HS-5 (cell line): ENCODE data around the gene MKI67.
"Not testable (repeated sequence)": the region's sequence is repeated elsewhere in the genome, so short reads cannot be mapped to it uniquely, and the experiment has no call there.

ENCODE experiments used
- DNase-seq: peaks from one replicate; pipeline ENCODE4 v3.0.0-alpha.2; 2012; ENCODE audit warnings: low read depth

Gene MKI67

GRCh38 chr10:128147669-128148068 lies 21.4 kb upstream of the MKI67 start:
- peak; percentile 95 for DNase-seq

- no peak for DNase-seq
Observed at GRCh38 chr10:128147064-128147463, 20.8 kb upstream of the MKI67 start.

- DNase-seq = no peak
Observed at GRCh38 chr10:128144547-128144946, 18.3 kb upstream of the MKI67 start.

- no peak for DNase-seq
Observed at GRCh38 chr10:128143531-128143930, 17.3 kb upstream of the MKI67 start.

GRCh38 chr10:128140425-128140824 lies 14.2 kb upstream of the MKI67 start:
- no peak for DNase-seq

- DNase-seq = not testable (repeated sequence)
Observed at GRCh38 chr10:128138429-128138828, 12.2 kb upstream of the MKI67 start.

GRCh38 chr10:128137877-128138276 lies 11.7 kb upstream of the MKI67 start:
- no peak for DNase-seq

GRCh38 chr10:128130051-128130450 lies 3.8 kb upstream of the MKI67 start:
- DNase-seq = no peak

- DNase-seq = no peak
Observed at GRCh38 chr10:128128582-128128981, 2.4 kb upstream of the MKI67 start.

- DNase-seq = no peak
Observed at GRCh38 chr10:128125416-128125943, 743 bp downstream of the MKI67 start.

GRCh38 chr10:128124813-128125403 lies 1.3 kb downstream of the MKI67 start:
- no peak for DNase-seq

GRCh38 chr10:128123846-128124245 lies 2.4 kb downstream of the MKI67 start:
- no peak for DNase-seq

- no peak for DNase-seq
Observed at GRCh38 chr10:128122931-128123330, 3.3 kb downstream of the MKI67 start.

- DNase-seq = no peak
Observed at GRCh38 chr10:128121750-128122412, 4.3 kb downstream of the MKI67 start.

- no peak for DNase-seq
Observed at GRCh38 chr10:128116851-128117615, 9.2 kb downstream of the MKI67 start.

- DNase-seq = no peak
Observed at GRCh38 chr10:128116187-128116586, 10.0 kb downstream of the MKI67 start.

GRCh38 chr10:128115356-128115755 lies 10.9 kb downstream of the MKI67 start:
- no peak for DNase-seq

- DNase-seq = no peak
Observed at GRCh38 chr10:128114901-128115300, 11.3 kb downstream of the MKI67 start.

- DNase-seq = no peak
Observed at GRCh38 chr10:128113026-128113425, 13.2 kb downstream of the MKI67 start.

- DNase-seq = no peak
Observed at GRCh38 chr10:128111696-128112095, 14.5 kb downstream of the MKI67 start.

- no peak for DNase-seq
Observed at GRCh38 chr10:128110339-128110738, 15.9 kb downstream of the MKI67 start.

GRCh38 chr10:128109707-128110106 lies 16.5 kb downstream of the MKI67 start:
- no peak for DNase-seq

- DNase-seq = no peak
Observed at GRCh38 chr10:128105383-128105782, 20.8 kb downstream of the MKI67 start.
